Frontal cortex (tissue), 4 donors: Measurements from ENCODE around the gene KRTAP12-3. TPM values are rescaled to one million over a fixed set of nuclear protein-coding genes. Genes with fewer than 3 reads are reported as not detected.
"Not testable (repeated sequence)": the region's sequence is repeated elsewhere in the genome, so short reads cannot be mapped to it uniquely, and the experiment has no call there.

Experiments used
- DNase-seq, 2 donors: peaks; one replicate each; pipeline ENCODE4 v3.0.0; 2012; ENCODE audit warnings: low spot score in 2 of 2
- FAIRE-seq: peaks from 2 replicates; lab custom pipeline; 2012; peaks lifted over from hg19 to GRCh38; lab: Jason Lieb, UNC
- total RNA-seq: library from RNA; depleted of rRNA; stranded (reverse); fragments of >200 nt; gene quantifications from one replicate; pipeline ENCODE4 v1.2.3, GENCODE V29; 2014
- donor health status: control.
- donor health status: control.
- donor health status: control.

The KRTAP12-3 gene
- total RNA-seq, 1 donor from 2014 or later: not detected

DNA sequence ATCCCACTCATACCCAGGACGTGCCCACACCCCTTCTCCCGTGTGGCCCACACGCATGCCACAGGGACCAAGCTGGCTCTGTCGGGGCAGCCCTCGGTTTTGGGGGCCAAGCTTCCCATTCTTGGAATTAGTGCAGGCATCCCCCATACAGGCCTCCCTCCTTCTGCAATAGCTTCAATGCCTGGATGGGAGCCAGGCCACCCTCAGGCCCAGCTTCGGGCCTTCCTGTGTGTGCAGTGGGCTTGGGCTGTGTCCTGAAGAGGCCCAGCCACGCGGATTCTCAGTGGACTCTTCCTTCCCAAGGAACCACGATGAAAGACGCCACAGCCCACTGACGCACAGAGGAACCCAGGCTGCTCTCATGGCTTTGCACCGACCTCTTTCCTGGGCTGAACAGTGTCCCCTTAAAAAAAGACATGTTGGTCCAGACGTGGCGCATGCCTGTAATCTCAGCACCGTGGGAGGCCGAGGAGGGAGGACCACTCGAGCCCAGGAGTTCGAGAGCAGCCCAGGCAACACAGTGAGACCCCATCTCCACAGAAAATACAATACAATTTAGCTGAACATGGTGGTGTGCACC, 8.1 kb upstream of the KRTAP12-3 start:
- no peak for DNase-seq

DNA sequence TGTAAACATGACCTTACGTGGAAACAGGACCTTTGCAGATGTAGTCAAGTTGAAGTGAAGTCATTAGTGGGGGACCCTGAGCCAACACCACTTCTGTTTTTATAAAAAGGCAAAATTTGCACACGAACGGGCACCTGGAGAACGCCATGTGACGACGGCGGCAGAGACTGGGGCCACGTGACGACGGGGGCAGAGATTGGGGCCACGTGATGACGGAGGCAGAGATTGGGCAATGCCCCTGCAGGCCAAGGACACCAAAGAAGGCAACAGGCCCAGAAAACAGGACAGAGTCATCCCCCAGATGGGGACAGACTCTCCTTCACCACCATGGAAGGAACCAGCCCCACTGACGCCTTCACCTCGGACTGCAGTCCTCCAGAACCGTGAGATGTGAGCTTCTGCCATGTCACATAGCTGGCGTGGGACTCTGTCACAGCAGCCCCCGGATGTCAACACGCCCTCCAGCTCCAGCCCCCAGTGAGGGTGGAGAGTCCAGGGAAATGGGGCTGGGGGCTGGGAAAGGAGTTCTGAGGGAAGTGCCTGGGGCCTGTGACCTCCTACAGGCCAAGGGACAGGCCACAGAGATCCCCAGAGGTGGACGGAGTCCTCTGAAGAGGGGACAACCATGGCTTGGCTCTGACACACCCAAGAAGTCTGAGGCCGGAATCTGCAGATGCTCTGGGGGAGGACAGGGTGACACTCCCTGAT, 7.3 kb upstream of the KRTAP12-3 start:
- no peak for DNase-seq

More for the DNA sequence above, 8.1 kb upstream of the KRTAP12-3 start:
- FAIRE-seq: no peak

DNA sequence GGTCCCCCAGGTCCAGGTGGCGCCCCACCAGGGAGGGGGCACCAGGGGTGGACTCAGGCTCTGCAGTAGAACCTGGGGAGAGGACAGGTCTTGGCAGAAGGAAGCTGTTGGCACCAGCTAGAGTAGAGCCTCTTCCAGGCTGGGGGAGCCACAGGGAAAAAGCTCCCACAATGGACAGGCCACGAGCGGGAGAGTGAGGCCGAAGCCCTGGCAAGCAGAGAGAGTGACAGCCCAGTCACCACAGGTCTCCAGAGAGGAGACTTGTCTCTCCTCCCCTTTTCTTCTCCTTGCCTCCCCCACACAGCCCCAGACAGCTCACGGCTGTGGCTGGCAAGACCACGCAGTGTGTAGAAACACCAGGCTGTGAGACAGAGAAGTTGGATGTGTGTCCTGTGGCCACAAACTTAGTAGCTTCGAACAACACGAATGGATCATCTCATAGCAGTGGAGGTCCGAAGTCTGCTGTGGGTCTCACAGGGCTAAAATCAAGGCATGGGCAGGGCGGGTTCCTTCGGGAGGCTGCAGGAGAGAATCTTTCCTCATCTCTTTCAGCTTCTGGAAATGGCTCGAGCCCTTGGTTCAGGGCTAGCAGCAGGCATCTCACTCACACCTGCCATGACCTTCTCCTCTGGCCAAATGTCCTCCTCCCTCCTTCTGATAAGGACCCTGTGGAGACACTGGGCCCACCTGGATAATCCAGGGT, 6.6 kb upstream of the KRTAP12-3 start:
- DNase-seq (no peak), FAIRE-seq (no peak)

More for the DNA sequence above, 7.3 kb upstream of the KRTAP12-3 start:
- no peak for FAIRE-seq

DNA sequence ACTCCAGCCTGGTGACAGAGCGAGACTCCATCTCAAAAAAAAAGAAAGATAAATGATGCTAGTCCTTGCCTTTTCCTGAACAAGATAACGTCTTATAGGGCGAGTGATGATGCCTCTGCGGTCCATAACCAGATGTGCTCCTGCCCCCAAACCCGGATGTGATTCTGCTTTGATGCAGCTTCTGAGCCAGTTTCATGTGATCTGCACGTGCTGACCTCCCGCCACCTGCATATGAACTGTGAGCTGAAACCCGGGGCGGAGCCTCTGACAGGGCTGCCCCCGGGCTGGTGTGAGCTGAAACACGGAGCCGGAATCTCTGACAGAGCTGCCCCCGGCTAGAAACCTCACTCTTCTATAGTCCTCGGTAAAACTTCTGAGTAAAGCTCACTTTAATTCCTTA, 4.6 kb upstream of the KRTAP12-3 start:
- DNase-seq (no peak), FAIRE-seq (no peak)

DNA sequence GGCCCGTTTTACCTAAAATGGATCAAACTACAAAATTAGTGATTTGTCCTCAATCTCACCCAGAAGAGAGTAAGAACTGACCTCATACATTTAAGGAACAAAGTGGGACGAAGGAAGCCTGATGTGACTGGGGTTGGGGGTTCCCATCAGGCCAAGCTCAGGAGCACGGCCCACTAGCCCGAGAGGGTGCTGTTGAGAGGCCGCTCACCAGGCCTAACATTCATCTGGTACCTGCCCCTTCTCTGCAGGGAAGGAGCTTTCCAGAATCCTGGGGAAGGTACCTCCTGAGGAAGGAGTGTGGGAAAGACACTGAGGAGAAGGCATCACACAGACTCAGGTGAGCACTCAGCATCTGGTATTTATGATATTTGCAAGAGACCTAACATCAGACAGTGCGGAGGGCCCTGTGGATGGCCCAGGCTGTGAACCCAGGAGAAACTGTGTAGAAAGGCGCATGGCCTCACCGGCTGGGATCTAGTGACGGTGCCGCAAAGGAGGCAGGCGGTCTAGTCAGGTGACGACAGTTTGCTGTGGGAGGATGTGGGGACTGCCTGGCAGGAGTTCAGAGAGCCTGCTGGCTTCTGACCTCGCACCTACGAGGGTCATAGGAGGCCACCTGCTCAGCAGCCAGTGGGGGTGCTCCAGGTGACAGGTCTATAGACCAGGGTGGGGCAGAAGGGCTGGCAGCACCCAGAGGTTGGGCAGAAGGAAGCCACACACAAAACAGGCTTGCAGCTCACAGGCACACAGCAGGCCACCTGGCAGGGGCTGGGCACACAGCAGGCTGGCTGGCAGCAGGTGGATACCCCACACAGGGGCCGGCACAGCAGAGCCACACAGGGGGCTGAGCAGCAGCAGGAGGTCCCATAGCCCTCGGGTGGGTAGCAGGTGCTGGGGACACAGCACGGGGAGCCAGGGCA, 3.8 kb upstream of the KRTAP12-3 start:
- DNase-seq (no peak), FAIRE-seq (no peak)

DNA sequence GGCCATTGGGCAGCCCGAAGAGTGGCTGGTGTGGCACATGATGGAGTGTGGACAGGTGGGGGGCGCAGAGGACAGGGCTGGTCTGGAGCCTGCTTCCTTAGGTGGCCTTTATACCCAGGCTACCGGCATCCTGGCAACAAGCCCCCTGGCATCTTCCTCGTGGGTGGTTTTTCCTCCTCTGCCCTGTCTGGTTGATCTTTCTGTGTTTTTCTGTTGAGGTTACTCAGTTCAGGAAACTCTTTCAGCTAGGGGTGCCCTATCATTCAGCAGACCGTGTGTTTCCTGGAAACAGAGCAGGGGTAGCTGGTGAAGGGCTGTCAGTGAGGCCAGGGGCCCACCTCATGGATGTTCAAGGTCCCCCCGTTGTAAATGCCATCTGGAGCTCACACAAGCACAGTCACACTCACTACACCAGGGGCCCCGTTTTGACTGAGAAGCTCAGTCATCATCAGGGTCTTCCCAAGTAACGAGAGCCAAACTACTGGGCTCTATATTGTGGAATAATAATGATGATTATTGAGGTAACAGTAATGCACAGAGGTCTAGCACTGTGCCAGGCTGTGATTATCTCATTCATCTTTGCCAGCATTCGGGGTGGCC, 3.1 kb upstream of the KRTAP12-3 start, which contains the start of gene KRTAP12-4:
Gene KRTAP12-4, minus strand, starts transcription at position 84 of the 600 bp plus-strand sequence. Its CDS starts 45 bp downstream, at position 39.
- DNase-seq (no peak), FAIRE-seq (no peak)

DNA sequence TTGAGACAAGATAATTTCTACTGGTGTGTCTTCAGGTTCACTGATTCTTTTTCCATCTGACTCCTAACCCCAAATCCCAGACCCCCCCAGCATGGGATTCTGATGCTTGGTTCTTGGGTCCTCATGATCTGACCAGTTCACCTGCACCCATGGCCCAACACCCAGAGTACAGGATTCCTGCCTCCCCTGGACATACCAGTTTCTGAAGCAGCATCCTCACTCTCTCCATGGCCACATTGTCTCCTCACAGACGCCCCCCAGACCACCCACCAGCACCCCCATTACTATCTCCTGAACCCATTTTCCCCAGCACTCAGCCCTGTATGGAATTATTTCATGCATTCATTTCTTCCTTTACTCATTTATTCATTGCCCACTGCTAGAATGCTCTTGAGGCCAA, 864 bp upstream of the KRTAP12-3 start:
- DNase-seq (no peak), FAIRE-seq (no peak)

DNA sequence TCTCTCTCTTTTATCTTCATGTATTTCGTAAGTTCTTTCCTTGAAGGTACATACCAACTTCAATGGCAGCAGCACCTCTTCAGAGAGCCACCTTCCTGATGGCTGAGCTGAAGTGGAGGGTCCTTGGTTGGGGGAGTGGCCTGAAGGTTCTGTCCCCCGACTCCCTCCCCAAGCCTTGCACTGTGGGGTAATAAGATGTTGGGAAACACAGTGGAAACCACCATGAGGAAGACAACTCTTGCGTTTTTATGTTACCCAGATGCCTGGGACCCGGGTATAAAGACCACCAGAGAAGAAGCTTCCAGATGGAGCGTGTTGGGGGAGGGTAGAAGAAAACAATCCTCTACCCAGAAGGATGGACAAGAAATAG, 794 bp downstream of the KRTAP12-3 start:
- FAIRE-seq (no peak), DNase-seq (no peak)

DNA sequence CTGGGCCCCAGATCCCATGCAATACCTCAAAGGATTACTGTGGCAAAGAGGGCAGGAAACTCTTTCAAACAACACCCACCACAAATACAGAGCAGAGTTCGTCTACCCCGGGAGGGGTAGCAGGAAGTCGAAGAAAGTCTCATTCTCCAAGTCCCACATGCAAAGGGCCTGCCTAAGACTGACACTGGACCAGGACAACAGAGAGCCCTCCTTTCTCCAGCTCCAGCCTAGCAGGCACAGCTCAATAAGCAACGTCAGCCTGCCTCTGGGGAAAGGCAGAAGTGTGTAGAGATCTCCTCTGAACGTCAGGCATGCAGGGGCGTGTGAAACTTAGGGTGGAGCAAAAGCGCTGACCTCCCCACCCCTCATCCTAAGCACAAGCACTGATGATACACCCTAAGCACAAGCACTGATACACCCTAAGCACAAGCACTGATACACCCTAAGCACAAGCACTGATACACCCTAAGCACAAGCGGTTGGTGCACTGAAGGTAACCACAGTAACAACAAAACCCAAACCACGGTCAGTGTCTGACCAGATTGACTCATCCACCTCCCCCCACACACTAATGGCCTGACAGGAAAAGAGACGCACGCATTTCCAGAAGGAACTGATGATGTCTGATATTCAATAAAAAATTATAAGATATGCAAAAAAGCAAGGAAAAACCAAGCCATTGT, 1.3 kb downstream of the KRTAP12-3 start:
- FAIRE-seq (no peak), DNase-seq (no peak)

DNA sequence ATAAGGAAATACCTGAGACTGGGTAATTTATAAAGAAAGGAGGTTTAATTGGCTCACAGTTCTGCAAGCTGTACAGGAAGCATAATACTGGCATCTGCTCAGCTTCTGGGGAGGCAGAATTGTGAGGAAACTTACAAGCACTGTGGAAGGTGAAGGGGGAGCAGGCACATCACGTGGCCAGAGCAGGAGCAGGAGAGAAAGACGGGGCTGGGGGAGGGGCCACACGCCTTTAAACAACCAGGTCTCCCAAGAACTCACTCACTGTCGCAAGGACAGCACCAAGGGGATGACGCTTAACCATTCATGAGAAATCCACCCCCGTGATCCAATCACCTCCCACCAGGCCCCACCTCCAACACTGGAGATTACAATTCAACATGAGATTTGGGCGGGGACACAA, 3.8 kb downstream of the KRTAP12-3 start:
- not testable (repeated sequence) for DNase-seq, FAIRE-seq

DNA sequence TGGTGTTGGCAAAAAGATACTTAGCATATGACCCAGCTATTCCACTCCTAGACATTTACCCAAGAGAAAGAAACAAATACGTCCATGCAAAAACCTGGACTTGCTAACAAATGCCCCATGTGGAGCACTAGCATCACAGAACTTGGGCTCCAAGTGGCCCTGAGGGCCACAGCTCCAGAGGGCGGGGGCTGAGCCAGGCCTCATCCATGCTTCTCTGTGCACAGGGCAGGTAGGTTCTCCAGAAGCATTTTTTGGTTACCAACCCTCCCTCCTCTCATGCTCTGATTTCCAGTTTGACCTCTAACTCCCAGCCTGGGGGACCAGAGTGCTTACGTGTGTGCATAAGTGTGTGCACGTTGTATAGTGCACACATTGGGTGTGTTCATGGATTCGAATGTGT, 7.0 kb downstream of the KRTAP12-3 start:
- FAIRE-seq (no peak), DNase-seq (no peak)

DNA sequence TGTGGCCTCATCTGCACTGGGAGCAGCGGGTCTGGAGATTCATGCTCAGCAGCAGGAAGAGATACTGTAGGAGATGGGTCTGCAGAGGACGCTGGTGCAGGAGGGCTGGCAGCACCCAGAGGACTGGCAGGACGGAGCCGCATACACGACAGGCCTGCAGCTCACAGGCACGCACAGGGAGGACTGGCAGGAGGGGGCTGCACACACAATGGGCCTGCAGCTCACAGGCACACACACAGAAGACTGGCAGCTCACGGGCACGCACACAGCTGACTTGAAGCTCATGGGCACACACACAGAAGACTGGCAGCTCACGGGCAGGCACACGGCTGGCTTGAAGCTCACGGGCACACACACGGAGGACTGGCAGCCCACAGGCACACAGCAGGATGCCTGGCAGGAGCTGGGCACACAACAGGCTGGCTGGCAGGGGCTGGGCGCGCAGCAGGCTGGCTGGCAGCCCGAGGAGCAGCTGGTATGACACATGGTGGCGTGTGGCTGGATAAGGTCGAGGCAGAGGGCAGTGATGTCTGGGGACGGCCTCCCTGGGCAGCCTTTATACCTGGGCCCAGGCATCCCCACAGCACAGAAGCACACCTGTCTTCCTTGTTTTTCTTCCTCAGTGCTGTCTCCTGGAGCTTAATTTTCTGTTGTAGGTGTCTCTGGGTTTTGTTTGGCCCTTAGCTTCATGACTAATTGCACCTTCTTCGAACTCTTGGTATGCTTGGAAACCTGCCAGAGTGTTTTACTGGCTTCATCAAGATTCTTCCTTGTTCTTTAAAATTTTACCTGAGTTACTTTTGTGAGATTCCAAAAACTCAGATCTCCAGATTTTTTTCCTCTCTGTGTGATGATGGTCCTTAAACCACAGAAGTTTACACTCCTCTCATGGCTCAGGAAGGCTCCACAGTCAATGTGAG, 8.9 kb downstream of the KRTAP12-3 start, which contains the start of gene KRTAP12-2:
Gene KRTAP12-2, minus strand, starts transcription at position 527 of the 920 bp plus-strand sequence. Its CDS starts 41 bp downstream, at position 486.
- FAIRE-seq (no peak), DNase-seq (no peak)

DNA sequence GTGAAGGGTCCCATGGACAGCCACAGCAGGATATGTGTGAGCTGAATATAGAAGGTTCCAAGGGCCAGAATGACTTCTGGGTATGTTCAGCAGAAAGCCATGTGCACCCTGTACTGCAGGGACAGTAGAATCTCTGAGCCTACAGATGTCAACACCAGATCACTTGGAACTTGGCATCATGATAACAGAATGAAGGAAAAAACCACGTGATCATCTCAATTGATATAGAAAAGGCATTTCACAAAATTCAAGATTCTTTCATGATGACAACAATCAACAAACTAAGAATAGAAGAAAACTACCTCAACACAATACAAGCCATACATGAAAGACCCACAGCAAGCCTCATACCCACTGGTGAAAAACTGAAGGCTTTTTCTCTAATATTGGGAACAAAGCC, 9.9 kb downstream of the KRTAP12-3 start:
- no peak for FAIRE-seq
- no peak for DNase-seq

DNA sequence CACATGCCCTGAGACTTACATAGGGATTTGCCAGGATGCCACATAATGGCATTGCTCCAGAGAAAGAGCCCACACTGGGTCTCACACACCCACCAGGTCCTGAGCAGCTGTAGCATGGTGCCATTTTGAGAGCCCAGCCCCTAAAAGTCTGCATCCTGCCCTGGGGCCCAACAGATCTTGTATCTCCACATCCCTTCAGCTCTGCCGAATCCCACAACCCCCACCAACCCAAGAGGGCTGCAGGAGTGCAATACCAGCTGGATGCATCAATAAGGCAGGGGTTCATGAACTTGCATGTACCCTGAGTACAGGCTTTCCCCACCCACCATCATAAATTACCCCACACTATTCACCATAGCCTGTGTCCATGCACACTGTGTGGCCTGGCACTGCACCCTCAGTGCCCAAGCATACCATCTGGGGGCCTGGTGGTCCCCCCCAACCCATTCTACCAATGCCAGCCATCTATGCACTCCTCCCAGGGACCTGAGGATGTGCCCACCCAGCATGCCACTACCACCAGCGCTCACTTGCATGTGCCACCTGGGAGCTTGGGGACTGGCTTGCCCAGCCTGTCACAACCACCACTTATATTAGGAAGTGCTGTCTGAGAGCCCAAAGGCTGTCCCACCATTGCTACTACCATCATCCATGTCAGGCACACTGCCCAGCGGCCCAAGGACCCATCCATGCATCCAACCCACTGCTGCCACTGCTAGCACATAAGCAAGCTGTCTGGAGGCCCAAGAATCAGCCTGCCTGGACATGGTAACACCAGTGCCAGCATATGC, 13.1 kb downstream of the KRTAP12-3 start:
- FAIRE-seq: no peak
- DNase-seq: no peak

DNA sequence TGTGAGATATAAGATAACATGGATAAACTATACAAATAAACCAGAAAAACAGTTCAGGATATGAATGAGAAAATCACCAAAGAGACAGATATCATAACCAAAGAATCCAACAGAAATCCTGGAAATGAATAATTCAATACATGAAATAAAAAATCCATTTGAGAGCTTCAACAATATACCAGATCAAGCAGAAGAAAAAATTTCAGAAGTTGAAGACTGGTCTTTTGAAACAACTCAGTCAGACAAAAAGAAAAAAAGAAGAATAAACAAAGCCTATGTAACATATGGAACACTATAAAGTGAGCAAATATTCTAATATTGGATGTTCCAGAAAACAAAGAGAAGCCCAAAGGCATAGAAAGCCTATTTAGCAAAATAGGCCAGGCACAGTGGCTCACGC, 14.2 kb downstream of the KRTAP12-3 start:
- FAIRE-seq: peak; percentile 23
- no peak for DNase-seq

DNA sequence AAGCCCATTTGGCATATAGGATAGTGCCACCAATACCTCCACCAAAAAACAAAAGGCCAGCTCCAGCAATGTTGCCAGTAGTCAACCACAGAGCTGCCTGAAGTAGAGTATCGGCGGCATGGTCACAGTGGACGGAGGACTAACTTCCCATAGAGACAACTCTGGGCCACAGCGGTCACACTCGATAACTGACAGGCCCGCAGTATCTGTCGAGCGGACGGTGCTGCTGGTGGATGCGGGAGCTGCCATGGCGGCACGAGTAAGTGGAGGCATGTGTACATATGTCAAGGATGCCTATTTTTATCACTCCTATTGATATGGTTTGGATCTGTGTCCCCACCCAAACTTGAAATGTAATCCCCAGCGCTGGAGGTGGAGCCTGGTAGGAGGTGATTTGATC, 20.1 kb downstream of the KRTAP12-3 start:
- FAIRE-seq: no peak
- DNase-seq: no peak

DNA sequence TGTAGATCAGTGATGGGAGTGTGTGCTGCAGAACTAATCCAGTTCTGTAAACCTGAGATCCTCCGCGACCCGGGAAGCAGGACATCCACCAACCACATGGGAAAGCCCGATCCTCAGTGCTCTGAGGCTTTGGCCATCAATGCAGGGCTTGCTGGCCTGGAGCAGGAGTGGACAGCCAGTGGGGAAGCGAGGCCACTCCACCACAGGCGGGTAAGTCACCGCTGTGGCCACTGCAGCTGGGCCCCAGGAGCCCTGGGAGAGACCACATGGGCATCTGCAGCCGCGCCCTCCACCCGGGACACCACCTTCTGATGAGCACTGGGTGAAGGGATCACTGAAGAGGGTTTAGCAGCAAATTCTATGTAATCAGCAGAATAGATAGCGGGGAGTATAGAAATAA, 23.4 kb downstream of the KRTAP12-3 start:
- FAIRE-seq: no peak
- DNase-seq: no peak
